GM18907 (cell line): ENCODE measurements around the gene CENATAC.
"Not testable (repeated sequence)": the region's sequence is repeated elsewhere in the genome, so short reads cannot be mapped to it uniquely, and the experiment has no call there.

Experiments
- ATAC-seq: cut with Tn5 transposase; IDR thresholded peaks from one replicate; pipeline ENCODE4 v1.9.1; 2021; ENCODE audit warnings: mild to moderate bottlenecking, moderate library complexity; ENCODE audit not compliant: unreplicated experiment

The CENATAC gene

DNA sequence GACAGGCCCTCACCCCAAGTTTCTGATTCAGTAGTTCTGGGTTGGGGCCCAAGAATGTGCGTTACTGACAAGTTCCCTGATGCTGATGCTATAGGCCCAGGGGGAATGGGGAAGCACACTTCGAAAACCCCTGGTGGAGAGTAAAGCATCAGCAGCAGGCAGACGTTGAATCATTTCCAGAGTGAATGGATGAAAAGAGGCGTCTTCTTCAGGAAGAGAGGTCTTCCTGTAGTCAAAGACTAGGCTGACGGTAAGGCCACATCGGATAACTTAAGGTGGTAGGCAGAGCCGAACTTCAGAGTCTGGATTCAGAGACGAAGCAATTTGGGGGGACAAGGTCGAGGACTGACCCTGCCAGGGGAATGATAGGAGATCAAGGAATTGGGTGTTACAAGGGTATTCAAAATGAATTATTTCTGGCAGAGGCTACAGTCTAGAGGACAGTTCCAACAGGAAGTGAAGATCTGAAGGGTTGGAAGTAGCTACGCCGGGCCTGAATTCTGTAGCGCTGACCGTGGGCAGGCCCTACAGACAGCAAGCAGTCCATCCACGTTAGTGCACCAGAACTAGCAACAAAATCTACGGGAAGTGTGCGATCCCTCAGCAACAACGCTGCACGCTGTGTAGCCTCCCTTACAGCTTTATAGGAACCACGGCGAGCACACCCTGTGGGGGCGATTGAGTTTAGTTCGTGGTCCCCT lies 862 bp upstream of the CENATAC start:
- peak; percentile 25 for ATAC-seq

DNA sequence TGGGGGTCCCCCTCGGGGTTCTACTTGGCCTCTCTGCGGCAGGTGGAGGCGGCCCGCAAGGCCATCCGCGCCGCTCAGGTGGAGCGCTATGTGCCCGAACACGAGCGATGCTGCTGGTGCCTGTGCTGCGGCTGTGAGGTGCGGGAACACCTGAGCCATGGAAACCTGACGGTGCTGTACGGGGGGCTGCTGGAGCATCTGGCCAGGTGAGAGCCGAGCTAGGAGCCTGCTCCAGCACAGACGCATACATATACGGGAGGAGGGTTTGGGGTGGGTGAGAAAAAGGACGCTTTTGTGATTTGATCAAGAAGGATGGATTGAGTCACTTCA lies 415 bp downstream of the CENATAC start:
- no peak for ATAC-seq

DNA sequence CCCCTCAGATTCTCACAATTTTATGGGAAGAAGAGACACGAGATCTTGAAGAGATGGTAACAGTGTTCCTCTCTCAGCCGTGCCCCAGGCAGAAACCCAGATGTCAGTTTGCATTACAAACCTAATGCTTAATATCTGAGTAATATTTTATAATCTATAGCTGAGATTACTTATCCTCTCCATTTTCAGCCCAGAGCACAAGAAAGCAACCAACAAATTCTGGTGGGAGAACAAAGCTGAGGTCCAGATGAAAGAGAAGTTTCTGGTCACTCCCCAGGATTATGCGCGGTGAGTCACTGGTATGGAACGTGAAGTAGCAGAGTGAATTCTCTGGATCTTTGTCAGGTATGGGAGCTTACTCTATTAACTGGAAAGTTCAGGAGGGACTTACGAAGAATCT lies 884 bp downstream of the CENATAC start:
- no peak for ATAC-seq

DNA sequence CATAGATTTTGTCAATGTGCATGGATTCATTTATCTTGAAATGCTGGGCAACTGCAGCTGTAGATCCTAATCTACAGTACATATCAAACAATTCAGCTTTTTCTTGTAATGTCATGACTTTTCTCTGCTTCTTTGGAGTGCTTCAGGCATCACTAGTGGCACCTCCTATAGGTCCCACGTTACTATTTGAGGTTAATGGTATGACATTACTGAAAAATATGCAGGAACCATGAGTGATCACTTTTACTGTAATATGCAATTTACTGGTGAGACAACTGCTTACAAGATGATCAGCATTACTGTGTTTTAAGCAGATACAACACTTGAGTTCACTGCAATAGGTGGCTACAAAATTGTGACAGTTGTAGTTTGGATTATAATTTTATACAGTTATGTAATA lies 3.0 kb downstream of the CENATAC start:
- no peak for ATAC-seq

DNA sequence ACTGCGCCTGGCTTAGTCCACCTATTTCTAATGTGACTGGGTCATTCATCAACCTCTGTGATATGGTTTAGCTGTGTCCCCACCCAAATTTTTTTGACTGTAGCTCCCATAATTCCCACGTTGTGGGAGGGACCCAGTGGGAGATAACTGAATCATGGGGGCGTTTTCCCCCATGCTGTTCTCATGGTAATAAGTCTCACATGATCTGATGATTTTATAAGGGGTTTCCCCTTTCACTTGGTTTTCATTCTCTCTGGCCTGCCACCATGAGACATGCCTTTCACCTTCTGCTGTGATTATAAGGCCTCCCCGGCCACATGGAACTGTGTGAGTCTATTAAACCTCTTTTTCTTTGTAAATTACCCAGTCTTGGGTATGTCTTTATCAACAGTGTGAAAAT lies 8.7 kb downstream of the CENATAC start:
- no peak for ATAC-seq

DNA sequence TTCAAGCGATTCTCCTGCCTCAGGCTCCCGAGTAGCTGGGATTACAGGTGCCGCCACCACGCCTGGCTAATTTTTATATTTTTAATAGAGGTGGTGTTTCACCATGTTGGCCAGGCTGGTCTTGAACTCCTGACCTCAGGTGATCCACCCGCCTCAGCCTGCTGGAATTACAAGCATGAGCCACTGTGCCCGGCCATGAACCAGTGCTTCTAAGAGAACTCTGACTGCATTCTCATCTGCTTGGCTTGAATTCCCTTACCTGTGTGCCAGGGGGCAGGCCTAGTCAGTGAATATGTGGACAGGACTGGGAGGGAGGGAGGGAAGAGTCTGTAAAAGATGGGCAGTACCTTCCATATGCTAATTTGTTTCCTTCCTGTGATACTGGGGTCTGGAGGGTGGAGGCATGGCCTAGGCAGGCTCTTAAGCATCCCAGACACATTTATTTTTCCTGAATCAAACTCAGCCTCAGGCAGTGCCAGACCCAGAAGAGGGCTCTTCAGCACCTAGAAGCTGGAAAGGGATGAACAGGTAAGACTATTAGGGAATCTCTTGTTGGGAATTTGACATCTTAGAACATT lies 13.6 kb downstream of the CENATAC start:
- ATAC-seq: no peak

DNA sequence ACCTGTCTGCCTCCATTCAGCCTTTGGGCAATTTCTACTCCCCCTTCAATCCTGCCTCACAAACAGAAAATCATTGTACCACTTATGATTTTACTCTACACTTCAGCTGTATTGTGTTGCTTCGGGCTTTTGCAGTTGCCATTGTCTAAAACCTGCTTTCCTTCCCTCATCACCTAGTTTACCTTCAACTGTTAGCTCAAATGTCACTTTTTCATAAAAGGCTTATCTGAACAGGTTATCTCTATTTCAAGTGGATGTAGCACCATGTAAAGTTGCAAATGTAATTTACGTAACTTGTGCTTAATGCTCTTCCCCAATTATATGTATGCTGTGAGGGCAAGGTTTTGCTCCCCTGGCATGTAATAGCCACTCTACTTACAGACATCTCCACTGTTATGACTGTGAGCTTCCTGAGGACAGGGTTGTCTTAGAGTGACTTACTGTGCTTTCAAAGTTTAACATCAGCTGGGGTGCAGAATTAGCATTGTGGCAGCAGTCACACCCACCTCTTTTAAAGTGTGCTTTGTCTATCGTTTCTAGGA lies 14.8 kb downstream of the CENATAC start:
- ATAC-seq: no peak

DNA sequence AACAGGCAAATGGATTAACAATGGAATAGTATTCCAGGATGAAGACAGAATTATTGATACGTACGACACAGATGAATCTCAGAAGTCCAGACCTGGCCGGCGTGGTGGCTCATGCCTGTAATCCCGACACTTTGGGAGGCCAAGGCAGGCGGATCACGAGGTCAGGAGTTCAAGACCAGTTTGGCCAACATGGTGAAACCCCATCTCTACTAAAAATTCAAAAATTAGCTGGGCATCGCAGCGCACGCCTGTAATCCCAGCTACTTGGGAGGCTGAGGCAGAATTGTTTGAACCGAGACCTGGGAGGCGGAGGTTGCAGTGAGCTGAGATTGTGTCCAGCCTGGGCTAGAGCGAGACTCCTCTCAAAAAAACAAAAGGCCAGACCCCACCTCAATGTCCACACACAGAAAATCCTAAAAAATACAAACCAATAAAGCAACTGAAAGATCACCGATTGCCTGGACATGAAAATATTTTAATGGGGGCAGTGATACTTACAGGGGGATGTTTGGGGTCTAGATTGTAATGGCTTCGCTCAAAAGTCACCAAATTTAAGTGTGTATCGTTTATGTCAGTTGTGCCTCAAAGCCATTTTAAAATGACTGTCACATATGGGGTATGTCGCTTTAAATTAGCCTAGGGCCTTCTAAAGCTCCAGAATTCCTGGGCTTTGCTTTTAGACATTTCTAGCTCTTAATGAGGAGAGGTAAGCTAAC lies 16.4 kb downstream of the CENATAC start:
- ATAC-seq: no peak

DNA sequence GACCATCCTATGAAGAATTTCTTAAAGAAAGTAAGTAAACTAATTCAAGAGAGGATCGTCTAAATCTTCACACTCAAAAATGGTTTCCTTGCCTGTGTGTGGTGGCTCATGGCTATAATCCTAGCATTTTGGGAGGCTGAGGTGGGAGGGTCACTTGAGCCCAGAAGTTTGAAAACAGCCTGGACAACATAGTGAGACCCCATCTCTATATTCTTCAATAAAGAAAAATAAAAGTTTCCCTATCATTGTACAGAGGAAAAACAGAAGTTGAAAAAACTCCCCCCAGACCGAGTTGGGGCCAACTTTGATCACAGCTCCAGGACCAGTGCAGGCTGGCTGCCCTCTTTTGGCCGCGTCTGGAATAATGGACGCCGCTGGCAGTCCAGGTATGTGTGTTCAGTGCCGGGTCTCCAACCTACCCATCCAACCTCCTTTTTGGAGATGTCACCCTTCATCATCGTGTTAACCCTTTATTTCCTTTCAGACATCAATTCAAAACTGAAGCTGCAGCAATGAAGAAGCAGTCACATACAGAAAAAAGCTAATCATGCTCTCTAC lies 17.2 kb downstream of the CENATAC start:
- no peak for ATAC-seq

DNA sequence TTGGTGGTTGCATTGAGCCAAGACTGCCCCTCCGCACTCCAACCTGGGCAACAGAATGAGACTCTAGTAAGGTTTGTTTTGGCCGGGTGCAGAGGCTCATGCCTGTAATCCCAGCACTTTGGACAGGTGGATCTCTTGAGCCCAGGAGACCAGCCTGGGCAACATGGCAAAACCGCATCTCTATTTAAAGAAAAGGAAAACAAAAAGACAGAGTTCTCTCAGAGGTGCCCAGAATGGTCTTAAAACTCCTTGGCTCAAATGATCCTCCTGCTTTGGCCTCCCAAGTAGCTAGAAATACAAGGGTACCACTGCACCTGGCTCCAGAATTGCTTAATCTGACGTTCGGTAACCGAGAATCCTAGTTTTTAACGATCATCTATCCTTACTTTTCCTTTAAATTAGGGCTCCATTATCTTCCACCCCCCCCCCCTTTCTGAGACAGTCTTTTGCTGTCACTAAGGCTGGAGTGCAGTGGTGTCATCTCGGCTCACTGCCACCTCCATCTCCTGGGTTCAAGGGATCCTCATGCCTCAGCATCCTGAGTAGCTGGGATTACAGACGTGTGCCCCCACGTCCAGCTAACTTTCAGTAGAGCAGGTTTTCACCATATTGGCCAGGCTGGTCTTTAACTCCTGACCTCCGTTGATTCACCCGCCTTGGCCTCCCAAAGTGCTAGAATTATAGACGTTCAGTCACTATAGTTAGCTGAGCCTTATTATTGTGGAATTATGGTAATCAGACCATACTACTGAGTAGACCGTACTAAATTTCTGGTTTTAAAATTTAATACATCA lies 18.5 kb downstream of the CENATAC start:
- no peak for ATAC-seq

DNA sequence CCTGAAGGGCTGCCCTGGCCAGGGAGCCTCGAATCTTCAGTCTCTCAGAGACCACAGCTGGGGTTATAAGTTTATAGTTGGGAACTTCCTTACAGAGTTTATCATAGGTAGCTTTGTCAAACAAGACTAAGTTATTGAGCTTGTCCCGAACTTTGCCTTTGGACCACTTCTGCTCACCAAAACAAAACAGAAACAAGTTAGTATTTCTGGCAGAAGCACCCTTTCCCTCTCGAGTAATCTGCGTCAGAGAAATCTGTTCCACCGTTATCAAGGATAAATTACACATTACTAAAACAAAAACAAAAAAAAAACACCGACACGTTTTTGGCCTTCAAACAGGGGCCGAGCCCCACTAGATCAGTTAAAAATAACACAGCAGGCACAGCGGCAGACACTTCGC lies 19.4 kb downstream of the CENATAC start:
- ATAC-seq: not testable (repeated sequence)

DNA sequence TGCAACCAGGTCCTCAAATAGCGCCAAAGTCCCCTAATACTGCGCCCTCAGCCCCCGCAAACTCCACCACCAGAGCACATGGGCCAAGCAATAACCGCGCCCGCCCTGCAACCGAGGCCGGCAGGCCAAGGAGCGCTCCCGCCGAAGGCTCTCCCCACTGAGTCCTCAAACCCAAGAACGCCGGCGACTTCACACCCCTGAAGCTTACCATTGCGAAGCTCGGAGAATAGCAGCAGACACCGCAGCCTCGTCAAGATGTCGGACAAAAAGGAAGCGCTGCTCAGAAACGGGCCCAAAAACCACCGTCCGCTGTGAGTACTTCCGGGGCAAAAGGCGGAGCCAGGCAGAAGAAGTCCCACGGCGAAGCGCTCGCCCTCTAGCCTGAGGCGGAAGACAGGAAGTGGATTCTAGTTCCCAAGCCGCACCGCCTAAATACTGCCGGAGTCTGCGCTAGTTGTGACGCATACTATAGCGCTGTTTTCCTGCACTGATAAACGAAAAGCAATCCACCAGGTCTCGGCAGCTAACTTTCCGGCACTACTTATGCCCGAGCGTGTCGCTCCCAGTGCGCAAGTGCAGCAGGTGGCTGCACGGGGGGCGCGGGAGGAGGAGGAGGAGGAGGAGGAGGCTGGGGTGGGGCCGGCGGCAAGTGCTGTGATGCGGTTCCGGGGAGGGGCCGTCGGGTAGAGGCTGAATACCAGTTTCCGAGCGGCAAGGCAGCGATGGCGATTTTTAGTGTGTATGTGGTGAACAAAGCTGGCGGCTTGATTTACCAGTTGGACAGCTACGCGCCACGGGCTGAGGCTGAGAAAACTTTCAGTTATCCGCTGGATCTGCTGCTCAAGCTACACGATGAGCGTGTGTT lies 20.4 kb downstream of the CENATAC start, which contains the start of the genes RPS25 and TRAPPC4:
Gene RPS25, minus strand, starts transcription at position 270 of the 865 bp plus-strand sequence. Its CDS starts 59 bp downstream, at position 211.
Gene TRAPPC4, plus strand, starts transcription at position 693 of the 865 bp plus-strand sequence. Its CDS starts 30 bp downstream, at position 723.
- peak; percentile 82 for ATAC-seq

DNA sequence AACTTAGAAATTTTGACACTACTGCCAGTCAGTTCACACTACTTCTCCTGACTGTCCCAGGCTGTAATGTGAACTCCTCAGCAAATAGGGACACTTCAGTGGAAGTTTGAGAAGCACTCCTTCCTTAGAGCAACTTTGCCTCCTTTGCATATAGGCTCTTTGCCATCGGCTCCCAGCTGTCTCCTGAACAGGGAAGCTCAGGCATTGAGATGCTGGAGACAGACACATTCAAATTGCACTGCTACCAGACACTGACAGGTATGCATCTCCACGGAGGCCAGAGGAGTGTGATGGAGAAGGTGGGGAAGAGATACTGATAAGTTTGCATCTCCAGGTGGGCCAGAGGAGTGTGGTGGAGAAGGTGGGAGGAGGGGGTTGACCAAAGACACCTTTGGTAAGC lies 22.1 kb downstream of the CENATAC start:
- ATAC-seq: no peak

DNA sequence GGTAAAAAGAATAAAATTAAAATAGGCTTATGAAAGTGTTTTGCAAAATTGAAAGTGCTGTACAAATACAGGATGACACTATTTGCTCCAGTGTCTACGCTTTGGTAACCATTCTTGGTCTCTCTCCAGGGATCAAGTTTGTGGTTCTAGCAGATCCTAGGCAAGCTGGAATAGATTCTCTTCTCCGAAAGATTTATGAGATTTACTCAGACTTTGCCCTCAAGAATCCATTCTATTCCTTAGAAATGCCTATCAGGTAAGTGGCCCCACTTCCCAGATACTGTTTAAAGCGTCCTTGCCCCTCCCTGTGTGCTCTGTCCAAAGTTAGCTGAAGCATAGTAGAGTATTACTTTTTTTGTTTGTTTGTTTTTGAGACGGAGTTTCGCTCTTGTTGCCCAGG lies 23.7 kb downstream of the CENATAC start:
- no peak for ATAC-seq

DNA sequence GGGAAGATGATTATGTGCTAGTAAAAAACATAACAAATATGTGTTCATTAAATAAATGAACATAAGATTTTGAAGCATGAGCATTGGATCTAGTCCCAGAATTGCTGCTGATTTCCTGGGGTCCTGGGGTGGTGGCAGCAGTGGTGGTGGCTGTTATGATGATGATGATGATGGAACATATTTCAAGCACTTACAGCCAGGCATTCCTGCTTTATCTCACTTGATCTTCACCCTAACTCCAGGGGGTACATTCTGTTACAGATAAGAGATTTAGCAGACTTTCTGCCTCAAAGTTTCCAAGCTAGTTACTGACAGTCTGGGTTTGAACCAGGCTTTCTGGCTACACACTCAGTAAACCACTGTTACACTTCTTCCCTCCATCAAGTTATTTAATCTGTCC lies 25.8 kb downstream of the CENATAC start:
- ATAC-seq: no peak

DNA sequence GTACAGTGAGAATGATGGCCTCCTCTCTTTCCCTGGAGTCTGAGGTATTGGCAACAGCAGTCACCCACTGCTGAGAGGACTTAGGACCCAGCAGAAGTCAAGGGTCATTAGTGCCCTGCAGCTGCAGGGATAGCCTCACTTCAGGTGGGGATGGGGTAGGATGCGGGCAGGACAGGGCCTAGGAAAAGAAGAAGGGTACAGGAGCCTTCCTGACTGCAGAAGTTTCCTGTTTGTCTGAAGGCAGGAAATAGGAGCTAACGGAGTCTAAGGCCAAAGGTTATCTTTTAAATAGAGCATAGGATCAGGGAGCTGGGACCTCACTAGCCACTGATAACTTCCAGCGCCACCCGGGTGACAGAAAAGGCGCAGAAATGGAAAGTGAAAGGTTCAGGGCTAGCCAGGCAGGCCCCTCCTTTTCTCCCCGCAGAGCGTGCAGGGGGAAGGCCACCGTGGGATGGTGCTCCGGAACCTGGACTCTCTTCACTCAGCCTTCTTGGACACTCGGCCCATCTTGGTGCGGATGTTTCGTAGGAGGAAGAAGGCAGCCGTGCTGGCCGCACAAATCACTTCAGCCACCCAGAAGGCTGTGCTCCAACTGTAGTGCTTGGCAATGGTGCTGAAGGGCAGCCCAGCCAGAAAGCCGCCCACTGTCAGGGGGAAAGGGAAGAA lies 26.6 kb downstream of the CENATAC start:
- ATAC-seq: no peak

DNA sequence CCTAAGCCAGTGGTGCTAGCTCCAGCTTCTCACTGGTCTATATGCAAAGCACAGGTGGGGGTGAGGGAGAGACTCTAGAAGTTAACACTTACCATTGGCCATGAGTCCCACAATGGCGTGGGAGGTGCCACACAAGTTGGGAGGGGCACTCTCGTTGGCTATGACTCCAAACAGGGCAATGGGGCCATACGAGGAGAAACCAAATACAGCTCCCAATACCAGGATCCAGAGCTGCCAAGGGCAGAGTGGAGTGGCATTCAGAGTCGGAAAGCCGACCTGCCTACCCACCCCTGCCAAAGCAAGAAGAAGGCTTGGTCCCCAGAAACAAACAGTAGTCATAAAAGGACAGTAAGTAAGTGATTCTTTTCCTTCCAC lies 27.1 kb downstream of the CENATAC start:
- ATAC-seq: no peak

DNA sequence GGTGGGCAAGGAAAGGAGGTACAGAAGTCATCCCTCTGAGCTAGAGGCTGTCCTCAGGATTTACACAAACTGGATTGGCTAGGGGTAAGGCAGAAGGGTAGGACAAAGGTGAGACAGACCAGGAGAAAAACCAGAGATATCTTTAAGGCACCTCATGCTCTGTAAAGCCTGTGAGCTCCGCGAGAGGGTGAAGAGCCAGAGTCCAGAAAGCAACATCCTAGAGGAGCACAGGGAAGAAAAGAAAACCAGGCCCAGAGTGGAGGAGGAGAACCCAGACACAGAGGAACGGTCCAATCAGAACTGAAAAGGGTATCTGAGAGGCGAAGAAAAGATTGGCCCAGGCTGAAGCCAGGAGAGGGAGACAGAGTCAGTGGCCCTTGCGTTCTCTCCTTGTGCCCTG lies 27.6 kb downstream of the CENATAC start:
- no peak for ATAC-seq
